HL-60 (cell line): ENCODE results near the gene RPS6KA3.

Experiments used
- POLR2AphosphoS5 ChIP-seq: IDR thresholded peaks from 2 replicates; pipeline ENCODE4 v1.6.1; 2012; ENCODE audit warnings: low read depth
- TF ChIP-seq, protein P1 (sequence below): IDR thresholded peaks from one replicate; pipeline ENCODE4 v1.5.1; 2011; ENCODE audit warnings: low read length, control low read depth, inconsistent platforms; ENCODE audit not compliant: insufficient read depth
- TF ChIP-seq, protein P2 (sequence below): IDR thresholded peaks from 2 replicates; pipeline ENCODE4 v1.6.1; 2012; ENCODE audit warnings: low read depth; ENCODE audit not compliant: insufficient replicate concordance

DNA sequence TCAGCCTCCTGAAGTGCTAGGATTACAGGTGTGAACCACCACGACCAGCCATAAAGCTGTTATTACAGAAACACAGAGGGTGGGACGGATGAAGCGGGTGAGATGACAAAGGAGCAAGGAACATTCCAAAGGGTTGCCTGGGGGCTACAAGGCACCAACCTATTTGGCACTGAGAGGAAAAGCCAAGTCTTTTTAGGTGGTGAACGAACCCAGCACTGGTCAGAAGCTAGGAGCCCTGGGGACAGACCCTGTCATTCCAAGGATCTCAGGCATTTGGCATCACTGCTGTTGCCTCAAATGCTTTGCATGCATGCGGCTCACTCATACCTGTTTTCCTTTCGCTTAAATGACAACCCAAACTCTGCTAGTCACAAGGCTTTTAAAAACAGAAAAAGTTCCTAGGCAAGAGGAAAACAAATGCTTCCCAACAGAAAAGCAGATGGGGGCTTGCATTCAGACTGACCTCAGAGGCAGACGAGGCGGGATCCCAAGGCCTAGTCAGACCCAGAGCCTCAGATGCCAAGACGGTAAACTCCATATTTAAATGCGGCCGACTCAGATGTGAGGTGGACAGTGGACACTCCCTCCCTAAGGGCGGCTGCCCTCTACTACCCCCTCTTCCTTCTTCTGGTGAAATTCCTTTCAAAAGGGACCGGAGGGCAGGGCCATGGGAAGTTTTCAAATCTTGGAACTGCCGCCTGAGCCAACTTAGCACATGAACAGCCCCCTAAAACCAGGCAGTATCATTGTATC, 154.5 kb downstream of the RPS6KA3 start:
- TF ChIP-seq, protein P1, sequence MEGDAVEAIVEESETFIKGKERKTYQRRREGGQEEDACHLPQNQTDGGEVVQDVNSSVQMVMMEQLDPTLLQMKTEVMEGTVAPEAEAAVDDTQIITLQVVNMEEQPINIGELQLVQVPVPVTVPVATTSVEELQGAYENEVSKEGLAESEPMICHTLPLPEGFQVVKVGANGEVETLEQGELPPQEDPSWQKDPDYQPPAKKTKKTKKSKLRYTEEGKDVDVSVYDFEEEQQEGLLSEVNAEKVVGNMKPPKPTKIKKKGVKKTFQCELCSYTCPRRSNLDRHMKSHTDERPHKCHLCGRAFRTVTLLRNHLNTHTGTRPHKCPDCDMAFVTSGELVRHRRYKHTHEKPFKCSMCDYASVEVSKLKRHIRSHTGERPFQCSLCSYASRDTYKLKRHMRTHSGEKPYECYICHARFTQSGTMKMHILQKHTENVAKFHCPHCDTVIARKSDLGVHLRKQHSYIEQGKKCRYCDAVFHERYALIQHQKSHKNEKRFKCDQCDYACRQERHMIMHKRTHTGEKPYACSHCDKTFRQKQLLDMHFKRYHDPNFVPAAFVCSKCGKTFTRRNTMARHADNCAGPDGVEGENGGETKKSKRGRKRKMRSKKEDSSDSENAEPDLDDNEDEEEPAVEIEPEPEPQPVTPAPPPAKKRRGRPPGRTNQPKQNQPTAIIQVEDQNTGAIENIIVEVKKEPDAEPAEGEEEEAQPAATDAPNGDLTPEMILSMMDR, result no peak
- TF ChIP-seq, protein P2, sequence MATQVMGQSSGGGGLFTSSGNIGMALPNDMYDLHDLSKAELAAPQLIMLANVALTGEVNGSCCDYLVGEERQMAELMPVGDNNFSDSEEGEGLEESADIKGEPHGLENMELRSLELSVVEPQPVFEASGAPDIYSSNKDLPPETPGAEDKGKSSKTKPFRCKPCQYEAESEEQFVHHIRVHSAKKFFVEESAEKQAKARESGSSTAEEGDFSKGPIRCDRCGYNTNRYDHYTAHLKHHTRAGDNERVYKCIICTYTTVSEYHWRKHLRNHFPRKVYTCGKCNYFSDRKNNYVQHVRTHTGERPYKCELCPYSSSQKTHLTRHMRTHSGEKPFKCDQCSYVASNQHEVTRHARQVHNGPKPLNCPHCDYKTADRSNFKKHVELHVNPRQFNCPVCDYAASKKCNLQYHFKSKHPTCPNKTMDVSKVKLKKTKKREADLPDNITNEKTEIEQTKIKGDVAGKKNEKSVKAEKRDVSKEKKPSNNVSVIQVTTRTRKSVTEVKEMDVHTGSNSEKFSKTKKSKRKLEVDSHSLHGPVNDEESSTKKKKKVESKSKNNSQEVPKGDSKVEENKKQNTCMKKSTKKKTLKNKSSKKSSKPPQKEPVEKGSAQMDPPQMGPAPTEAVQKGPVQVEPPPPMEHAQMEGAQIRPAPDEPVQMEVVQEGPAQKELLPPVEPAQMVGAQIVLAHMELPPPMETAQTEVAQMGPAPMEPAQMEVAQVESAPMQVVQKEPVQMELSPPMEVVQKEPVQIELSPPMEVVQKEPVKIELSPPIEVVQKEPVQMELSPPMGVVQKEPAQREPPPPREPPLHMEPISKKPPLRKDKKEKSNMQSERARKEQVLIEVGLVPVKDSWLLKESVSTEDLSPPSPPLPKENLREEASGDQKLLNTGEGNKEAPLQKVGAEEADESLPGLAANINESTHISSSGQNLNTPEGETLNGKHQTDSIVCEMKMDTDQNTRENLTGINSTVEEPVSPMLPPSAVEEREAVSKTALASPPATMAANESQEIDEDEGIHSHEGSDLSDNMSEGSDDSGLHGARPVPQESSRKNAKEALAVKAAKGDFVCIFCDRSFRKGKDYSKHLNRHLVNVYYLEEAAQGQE, result no peak
- no peak for TF ChIP-seq POLR2AphosphoS5
